WTC11 (cell line): ENCODE measurements around the gene CCDC68. TPM values are rescaled to one million over a fixed set of nuclear protein-coding genes. Genes with fewer than 3 reads are reported as not detected.

Experiments
- ATAC-seq: fragments of 200-7000 bp; cut with Tn5 transposase; 2 replicates; pipeline ENCODE4 v1.10.0; 2021; ENCODE audit warnings: mild to moderate bottlenecking, moderate library complexity
- CTCF ChIA-PET: fragments of 300-600 bp; sonication (Branson Sonifier 250); formaldehyde crosslinking; loops from one replicate; lab custom pipeline; 2021; ENCODE audit warnings: antibody characterized with exemption; lab: Charles Lee
- POLR2A ChIA-PET: fragments of 350-600 bp; sonication (Branson Sonifier 250); formaldehyde crosslinking; loops from one replicate; lab custom pipeline; 2021; ENCODE audit warnings: antibody characterized with exemption; lab: Charles Lee
- DNase-seq: peaks from one replicate; pipeline ENCODE4 v3.0.0; 2021; ENCODE audit warnings: low spot score
- H3K27ac Mint-ChIP-seq: 2 replicates; pipeline ENCODE4 v1.8.0; 2021; ENCODE audit warnings: mixed read lengths
- H3K27me3 Mint-ChIP-seq: 2 replicates; pipeline ENCODE4 v1.8.0; 2021; ENCODE audit warnings: low read depth, mild to moderate bottlenecking, moderate library complexity, mixed read lengths
- H3K36me3 Mint-ChIP-seq: 2 replicates; pipeline ENCODE4 v1.8.0; 2021; ENCODE audit warnings: mixed read lengths
- H3K4me1 Mint-ChIP-seq: 2 replicates; pipeline ENCODE4 v1.8.0; 2022; ENCODE audit warnings: mixed read lengths
- H3K4me3 Mint-ChIP-seq: 2 replicates; pipeline ENCODE4 v1.8.0; 2021; ENCODE audit warnings: mild to moderate bottlenecking, moderate library complexity, mixed read lengths
- H3K9me3 Mint-ChIP-seq: 2 replicates; pipeline ENCODE4 v1.8.0; 2021; ENCODE audit warnings: mixed read lengths
- ATF1 ChIP-seq: sonication (generic); formaldehyde crosslinking; IDR thresholded peaks from 2 replicates; pipeline ENCODE4 v1.8.1; 2023; ENCODE audit warnings: mild to moderate bottlenecking, moderate library complexity, missing genetic modification reagents
- CDX4 ChIP-seq: fragments of 250-450 bp; sonication (Bioruptor Pico); IDR thresholded peaks from 2 replicates; pipeline ENCODE4 v1.9.0; 2021; ENCODE audit warnings: moderate library complexity, mild to moderate bottlenecking, inconsistent platforms, borderline replicate concordance
- ELF4 ChIP-seq: sonication (generic); formaldehyde crosslinking; IDR thresholded peaks from 2 replicates; pipeline ENCODE4 v1.8.1; 2022; ENCODE audit warnings: low read depth, mild to moderate bottlenecking, moderate library complexity, missing genetic modification reagents
- EMX1 ChIP-seq: fragments of 250-450 bp; sonication (Bioruptor Pico); IDR thresholded peaks from 2 replicates; pipeline ENCODE4 v1.8.0; 2021; ENCODE audit warnings: mild to moderate bottlenecking
- FOXJ3 ChIP-seq: sonication (generic); formaldehyde crosslinking; IDR thresholded peaks from 2 replicates; pipeline ENCODE4 v1.9.0; 2021; ENCODE audit warnings: missing genetic modification reagents, mild to moderate bottlenecking, borderline replicate concordance
- FOXK1 ChIP-seq: sonication (generic); formaldehyde crosslinking; IDR thresholded peaks from 2 replicates; pipeline ENCODE4 v1.8.0; 2022; ENCODE audit warnings: mild to moderate bottlenecking, moderate library complexity, missing genetic modification reagents
- GABPB1 ChIP-seq: sonication (generic); formaldehyde crosslinking; IDR thresholded peaks from 2 replicates; pipeline ENCODE4 v1.8.1; 2023; ENCODE audit warnings: mild to moderate bottlenecking, missing genetic modification reagents
- HMGA2 ChIP-seq: fragments of 250-450 bp; sonication (Bioruptor Pico); IDR thresholded peaks from 2 replicates; pipeline ENCODE4 v1.4.0; 2021; ENCODE audit warnings: mild to moderate bottlenecking, moderate library complexity
- IRF1 ChIP-seq: sonication (generic); formaldehyde crosslinking; IDR thresholded peaks from 2 replicates; pipeline ENCODE4 v1.8.0; 2023; ENCODE audit warnings: missing genetic modification reagents
- JAZF1 ChIP-seq: fragments of 250-450 bp; sonication (Bioruptor Pico); IDR thresholded peaks from 2 replicates; pipeline ENCODE4 v1.9.0; 2021; ENCODE audit warnings: moderate library complexity, mild to moderate bottlenecking, inconsistent platforms
- JUN ChIP-seq: sonication (generic); formaldehyde crosslinking; IDR thresholded peaks from 2 replicates; pipeline ENCODE4 v1.8.0; 2023; ENCODE audit warnings: mild to moderate bottlenecking, missing genetic modification reagents
- MYBL2 ChIP-seq: sonication (generic); formaldehyde crosslinking; IDR thresholded peaks from 2 replicates; pipeline ENCODE4 v1.8.1; 2023; ENCODE audit warnings: mild to moderate bottlenecking, moderate library complexity, missing genetic modification reagents
- NFATC4 ChIP-seq: fragments of 250-450 bp; sonication (Bioruptor Pico); IDR thresholded peaks from 2 replicates; pipeline ENCODE4 v1.9.0; 2021; ENCODE audit warnings: mild to moderate bottlenecking
- NR3C1 ChIP-seq: sonication (generic); formaldehyde crosslinking; conservative IDR thresholded peaks from 2 replicates; pipeline ENCODE4 v1.8.1; 2023; ENCODE audit warnings: low read depth, mild to moderate bottlenecking, missing genetic modification reagents
- TP53 ChIP-seq: sonication (generic); formaldehyde crosslinking; IDR thresholded peaks from 2 replicates; pipeline ENCODE4 v1.8.1; 2023; ENCODE audit warnings: mild to moderate bottlenecking, missing genetic modification reagents
- USF1 ChIP-seq: sonication (generic); formaldehyde crosslinking; IDR thresholded peaks from 2 replicates; pipeline ENCODE4 v1.8.0; 2022; ENCODE audit warnings: mild to moderate bottlenecking, missing genetic modification reagents
- ZMAT4 ChIP-seq: fragments of 250-450 bp; sonication (Bioruptor Pico); IDR thresholded peaks from 2 replicates; pipeline ENCODE4 v1.9.0; 2021; ENCODE audit warnings: mild to moderate bottlenecking
- ZNF219 ChIP-seq: sonication (generic); formaldehyde crosslinking; IDR thresholded peaks from 2 replicates; pipeline ENCODE4 v1.8.0; 2023; ENCODE audit warnings: missing genetic modification reagents, mild to moderate bottlenecking, borderline replicate concordance
- ZNF423 ChIP-seq: fragments of 250-450 bp; sonication (Bioruptor Pico); IDR thresholded peaks from 2 replicates; pipeline ENCODE4 v2.1.2; 2022; ENCODE audit warnings: mild to moderate bottlenecking, moderate library complexity
- ZNF671 ChIP-seq: fragments of 250-450 bp; sonication (Bioruptor Pico); IDR thresholded peaks from 2 replicates; pipeline ENCODE4 v1.8.0; 2021; ENCODE audit warnings: mild to moderate bottlenecking
- total RNA-seq: library from RNA; stranded (reverse); gene quantifications from 3 replicates; pipeline ENCODE4 v1.2.3, GENCODE V29; 2021
- TF ChIP-seq, protein P1 (sequence below): sonication (generic); formaldehyde crosslinking; IDR thresholded peaks from 2 replicates; pipeline ENCODE4 v1.8.1; 2022; ENCODE audit warnings: mild to moderate bottlenecking, missing genetic modification reagents, moderate library complexity, borderline replicate concordance
- TF ChIP-seq, protein P2 (sequence below): sonication (generic); formaldehyde crosslinking; IDR thresholded peaks from 2 replicates; pipeline ENCODE4 v1.8.1; 2023; ENCODE audit warnings: mild to moderate bottlenecking, missing genetic modification reagents, borderline replicate concordance

Gene CCDC68
- total RNA-seq, 1 experiment from 2014 or later, result 0.92 TPM

DNA sequence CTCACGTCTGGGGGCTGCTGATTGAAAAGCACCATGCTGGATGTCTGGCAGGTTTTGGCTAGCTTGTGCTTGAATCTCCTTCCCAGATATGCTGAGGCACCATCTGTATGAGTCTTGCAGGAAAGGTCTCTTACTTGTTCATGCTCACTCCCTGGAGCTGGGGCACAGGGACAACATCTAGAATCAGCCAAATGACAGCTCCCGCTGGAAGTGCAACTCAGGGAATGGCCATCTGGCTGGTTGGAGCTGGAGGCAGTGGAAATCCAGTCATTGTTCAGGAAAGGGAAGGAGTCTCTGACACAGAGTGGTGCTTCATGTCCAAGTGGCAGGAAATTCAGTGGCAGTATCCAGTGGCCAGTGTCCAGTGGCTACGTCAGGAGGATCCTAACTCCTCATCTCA lies 9.7 kb downstream of the CCDC68 start:
- TF ChIP-seq IRF1, result no peak
- no peak for TF ChIP-seq USF1 (CRISPR knock-in tag)
- TF ChIP-seq CDX4, result no peak
- no peak for TF ChIP-seq ELF4 (CRISPR knock-in tag)
- TF ChIP-seq, protein P1, sequence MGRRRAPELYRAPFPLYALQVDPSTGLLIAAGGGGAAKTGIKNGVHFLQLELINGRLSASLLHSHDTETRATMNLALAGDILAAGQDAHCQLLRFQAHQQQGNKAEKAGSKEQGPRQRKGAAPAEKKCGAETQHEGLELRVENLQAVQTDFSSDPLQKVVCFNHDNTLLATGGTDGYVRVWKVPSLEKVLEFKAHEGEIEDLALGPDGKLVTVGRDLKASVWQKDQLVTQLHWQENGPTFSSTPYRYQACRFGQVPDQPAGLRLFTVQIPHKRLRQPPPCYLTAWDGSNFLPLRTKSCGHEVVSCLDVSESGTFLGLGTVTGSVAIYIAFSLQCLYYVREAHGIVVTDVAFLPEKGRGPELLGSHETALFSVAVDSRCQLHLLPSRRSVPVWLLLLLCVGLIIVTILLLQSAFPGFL (CRISPR knock-in tag), result no peak
- TF ChIP-seq, protein P2, sequence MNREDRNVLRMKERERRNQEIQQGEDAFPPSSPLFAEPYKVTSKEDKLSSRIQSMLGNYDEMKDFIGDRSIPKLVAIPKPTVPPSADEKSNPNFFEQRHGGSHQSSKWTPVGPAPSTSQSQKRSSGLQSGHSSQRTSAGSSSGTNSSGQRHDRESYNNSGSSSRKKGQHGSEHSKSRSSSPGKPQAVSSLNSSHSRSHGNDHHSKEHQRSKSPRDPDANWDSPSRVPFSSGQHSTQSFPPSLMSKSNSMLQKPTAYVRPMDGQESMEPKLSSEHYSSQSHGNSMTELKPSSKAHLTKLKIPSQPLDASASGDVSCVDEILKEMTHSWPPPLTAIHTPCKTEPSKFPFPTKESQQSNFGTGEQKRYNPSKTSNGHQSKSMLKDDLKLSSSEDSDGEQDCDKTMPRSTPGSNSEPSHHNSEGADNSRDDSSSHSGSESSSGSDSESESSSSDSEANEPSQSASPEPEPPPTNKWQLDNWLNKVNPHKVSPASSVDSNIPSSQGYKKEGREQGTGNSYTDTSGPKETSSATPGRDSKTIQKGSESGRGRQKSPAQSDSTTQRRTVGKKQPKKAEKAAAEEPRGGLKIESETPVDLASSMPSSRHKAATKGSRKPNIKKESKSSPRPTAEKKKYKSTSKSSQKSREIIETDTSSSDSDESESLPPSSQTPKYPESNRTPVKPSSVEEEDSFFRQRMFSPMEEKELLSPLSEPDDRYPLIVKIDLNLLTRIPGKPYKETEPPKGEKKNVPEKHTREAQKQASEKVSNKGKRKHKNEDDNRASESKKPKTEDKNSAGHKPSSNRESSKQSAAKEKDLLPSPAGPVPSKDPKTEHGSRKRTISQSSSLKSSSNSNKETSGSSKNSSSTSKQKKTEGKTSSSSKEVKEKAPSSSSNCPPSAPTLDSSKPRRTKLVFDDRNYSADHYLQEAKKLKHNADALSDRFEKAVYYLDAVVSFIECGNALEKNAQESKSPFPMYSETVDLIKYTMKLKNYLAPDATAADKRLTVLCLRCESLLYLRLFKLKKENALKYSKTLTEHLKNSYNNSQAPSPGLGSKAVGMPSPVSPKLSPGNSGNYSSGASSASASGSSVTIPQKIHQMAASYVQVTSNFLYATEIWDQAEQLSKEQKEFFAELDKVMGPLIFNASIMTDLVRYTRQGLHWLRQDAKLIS (CRISPR knock-in tag), result no peak
- TF ChIP-seq MYBL2 (CRISPR knock-in tag), result no peak
- TF ChIP-seq NR3C1 (CRISPR knock-in tag), result no peak
- no peak for TF ChIP-seq ZMAT4 (CRISPR knock-in tag)
- TF ChIP-seq ZNF671 (CRISPR knock-in tag), result no peak
- peaks cover 7% of the 10 kb centered on the region for H3K4me1 Mint-ChIP-seq
- POLR2A ChIA-PET, result no interaction called here
- CTCF ChIA-PET, result interaction anchor here (1.6 kb wide), 1 partner anchor 505 kb away, joined by 3 read pairs; no protein-coding TSS in a partner anchor
- no peak overlapping the region for H3K27ac Mint-ChIP-seq
- no peaks in the 10 kb centered on the region for H3K9me3 Mint-ChIP-seq
- DNase-seq (no peak), ATAC-seq (no peak)
- H3K36me3 Mint-ChIP-seq, result no peaks in the 10 kb centered on the region
- no peaks in the 10 kb centered on the region; the same call in 1 of the 2 replicates for H3K27me3 Mint-ChIP-seq
- no peak overlapping the region for H3K4me3 Mint-ChIP-seq

DNA sequence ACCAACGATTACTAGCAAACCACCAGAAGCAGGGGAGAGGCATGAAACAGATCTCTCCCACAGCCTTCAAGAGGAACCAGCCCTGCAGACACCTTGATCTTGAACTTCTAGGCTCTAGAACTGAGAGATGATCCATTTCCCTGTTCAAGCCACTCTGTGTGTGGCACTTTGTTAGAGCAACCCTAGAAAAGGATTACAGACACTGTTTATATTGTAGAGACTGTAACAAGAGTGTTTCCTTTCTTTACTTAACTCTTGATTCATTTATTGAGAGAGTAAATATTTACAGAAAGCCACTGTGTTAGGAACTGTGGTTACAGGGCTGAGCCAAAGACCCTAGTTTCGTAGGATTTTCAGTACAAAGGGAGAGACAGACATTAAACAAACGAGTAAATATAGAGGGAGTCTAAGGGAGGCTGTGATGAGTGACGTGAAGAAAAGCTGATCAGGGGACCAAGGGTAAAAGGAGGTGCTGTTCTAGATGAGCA lies 10.9 kb downstream of the CCDC68 start:
- ChIA-PET POLR2A (no interaction called here), CTCF (interaction anchor here (0.7 kb wide), 1 partner anchor 269 kb away, joined by 3 read pairs; no protein-coding TSS in a partner anchor)
- Mint-ChIP-seq H3K9me3 (no peaks in the 10 kb centered on the region), H3K4me1 (peaks cover 7% of the 10 kb centered on the region), H3K4me3 (no peak overlapping the region), H3K36me3 (no peaks in the 10 kb centered on the region), H3K27me3 (no peaks in the 10 kb centered on the region; the same call in 1 of the 2 replicates), H3K27ac (no peak overlapping the region)
- ATAC-seq (no peak), DNase-seq (no peak)
- TF ChIP-seq ZNF423 (CRISPR knock-in tag) (no peak), GABPB1 (CRISPR knock-in tag) (peak; percentile 81), FOXK1 (CRISPR knock-in tag) (no peak)

- H3K36me3 Mint-ChIP-seq, result no peaks in the 10 kb centered on the region
- TF ChIP-seq ZNF219 (CRISPR knock-in tag), result no peak
- no peak for TF ChIP-seq USF1 (CRISPR knock-in tag)
- no peak for TF ChIP-seq FOXJ3 (CRISPR knock-in tag)
- no peak for TF ChIP-seq ATF1 (CRISPR knock-in tag)
- TF ChIP-seq JAZF1, result no peak
- TF ChIP-seq HMGA2 (CRISPR knock-in tag), result no peak
- TF ChIP-seq JUN (CRISPR knock-in tag), result no peak
- TF ChIP-seq EMX1 (CRISPR knock-in tag), result no peak
- no peak for TF ChIP-seq NFATC4
- TF ChIP-seq TP53 (CRISPR knock-in tag), result no peak
- ATAC-seq (no peak), DNase-seq (no peak)
- ChIA-PET POLR2A (no interaction called here), CTCF (no interaction called here)
- no peak overlapping the region for H3K27ac Mint-ChIP-seq
- H3K4me1 Mint-ChIP-seq, result peaks cover 7% of the 10 kb centered on the region
- no peak overlapping the region for H3K4me3 Mint-ChIP-seq
- no peaks in the 10 kb centered on the region for H3K9me3 Mint-ChIP-seq
- H3K27me3 Mint-ChIP-seq, result no peaks in the 10 kb centered on the region; the same call in 1 of the 2 replicates
Observed at GRCh38 chr18:54947091-54947490, 12.2 kb downstream of the CCDC68 start.
